CD1c-positive myeloid dendritic cell (primary cell): Measurements from ENCODE around the gene ENKUR.
"Not testable (repeated sequence)": the region's sequence is repeated elsewhere in the genome, so short reads cannot be mapped to it uniquely, and the experiment has no call there.

Experiments
- DNase-seq: peaks from one replicate; pipeline ENCODE4 v3.0.0-alpha.2; 2016; ENCODE audit errors: extremely low spot score

ENKUR gene

DNA sequence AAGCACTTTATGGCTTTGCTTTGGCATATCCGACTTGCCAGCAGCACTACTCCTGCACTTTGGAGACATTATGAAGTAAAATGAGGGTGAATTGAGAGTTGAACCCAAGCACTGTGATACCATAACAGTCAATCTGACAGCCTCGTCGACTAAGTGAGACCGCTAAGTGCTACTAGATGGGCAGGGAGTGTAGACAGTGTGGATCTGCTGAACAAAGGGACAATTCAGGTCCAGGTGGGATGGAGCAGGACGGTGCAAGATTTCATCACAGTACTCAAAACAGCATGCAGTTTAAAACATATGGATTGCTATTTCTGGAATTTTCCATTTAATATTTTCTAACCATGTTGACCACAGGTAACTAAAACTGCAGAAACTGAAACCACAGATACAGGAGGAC lies 42.8 kb downstream of the ENKUR start:
- no peak for DNase-seq

DNA sequence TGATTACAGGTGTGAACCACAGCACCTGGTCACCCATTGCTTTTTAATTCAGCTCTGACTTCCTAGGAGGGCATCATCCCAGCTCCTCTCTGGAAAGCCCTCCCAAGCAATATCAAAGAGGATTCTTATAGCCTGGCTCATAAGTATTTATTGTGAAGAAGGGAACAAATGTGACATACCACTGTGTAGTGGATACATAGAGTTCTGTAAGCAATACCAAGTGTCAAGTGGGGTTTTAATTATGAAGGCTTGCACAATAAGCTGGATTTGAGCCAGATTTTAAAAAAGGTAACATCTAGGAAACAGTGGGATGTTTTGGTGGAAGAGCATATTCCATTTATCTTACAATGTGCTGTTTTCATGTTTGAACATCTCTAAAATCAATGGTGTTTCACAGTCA lies 44.6 kb downstream of the ENKUR start:
- DNase-seq: no peak

DNA sequence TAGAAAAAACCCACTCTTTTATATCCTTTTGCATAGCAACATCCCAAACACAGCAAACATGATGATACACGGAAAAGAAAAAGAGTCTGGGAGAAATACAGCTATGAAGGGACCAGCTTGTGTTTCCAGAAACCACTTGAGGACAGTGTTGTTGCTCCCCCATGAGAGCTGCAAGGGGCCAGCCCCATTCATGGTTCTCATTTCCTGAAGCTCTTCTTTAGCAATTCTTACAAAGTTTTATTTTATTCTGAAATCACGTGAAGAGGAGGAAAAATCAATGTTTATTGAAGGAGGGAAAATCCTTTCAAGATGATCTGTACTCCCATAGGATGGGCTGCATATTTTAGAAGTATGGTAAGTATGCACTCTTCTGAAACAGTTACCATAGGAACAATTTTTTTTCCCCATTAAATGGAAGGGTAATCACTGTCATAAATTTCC lies 46.1 kb downstream of the ENKUR start:
- no peak for DNase-seq

DNA sequence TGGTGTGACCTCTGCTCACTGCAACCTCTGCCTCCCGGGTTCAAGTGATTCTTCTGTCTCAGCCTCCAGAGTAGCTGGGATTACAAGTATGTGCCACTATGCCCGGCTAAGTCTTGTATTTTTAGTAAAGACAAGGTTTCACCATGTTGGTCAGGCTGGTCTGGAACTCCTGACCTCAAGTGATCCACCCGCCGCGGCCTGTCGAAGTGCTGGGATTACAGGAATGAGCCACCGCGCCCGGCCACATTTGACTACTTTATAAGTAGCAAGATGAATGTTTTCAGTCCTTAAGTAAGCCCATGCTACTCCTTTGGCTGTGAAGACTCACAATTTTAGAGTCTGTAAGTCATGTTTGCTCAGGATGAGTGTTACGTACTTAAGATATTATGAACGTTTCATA lies 47.0 kb downstream of the ENKUR start:
- DNase-seq: not testable (repeated sequence)

- no peak for DNase-seq
These were observed 47.6 kb downstream of the ENKUR start for GRCh38 chr10:24968349-24968748.

DNA sequence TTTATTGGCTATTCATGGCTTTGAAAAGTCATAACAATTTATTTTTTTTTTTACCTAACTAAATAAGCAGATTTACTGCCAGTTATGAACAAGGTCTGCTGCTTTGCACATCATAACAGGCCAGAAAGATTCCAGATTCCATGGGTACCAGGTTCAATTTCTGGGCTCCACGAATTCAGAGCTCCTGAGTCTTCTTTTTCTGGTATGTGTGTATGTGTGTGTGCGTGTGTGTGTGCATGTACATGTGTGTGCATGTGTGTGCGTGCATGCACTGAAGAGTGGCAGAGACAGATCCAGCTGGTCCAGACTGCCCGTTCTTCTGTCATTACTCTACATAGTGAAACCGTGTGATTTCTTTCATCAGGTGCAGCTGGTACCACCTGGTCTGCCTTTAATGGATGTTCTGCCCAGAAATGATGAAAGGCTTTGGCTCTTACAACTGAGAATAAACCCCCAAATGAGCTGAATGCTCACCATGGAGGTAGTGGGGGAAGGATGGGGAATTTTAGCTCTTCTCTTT lies 48.9 kb downstream of the ENKUR start:
- no peak for DNase-seq

DNA sequence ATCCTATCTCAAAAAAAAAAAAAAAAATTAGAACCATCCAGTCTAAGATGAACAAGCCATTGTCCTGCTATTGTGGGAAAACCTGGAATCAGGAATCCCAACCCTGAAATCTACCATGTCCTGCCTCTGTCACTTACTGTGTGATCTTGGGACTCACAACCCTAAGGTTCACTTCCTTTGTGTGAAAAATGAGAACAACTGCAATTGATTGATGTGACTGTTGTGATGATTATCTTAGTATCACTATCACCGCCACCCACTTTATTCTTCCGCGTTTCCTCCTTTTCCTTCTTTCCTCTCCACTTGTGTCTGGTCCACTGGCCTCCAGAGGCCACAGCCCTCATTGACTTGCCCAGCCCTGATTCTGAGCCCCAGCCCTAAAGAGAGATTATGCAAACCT lies 50.9 kb downstream of the ENKUR start:
- no peak for DNase-seq

GRCh38 chr10:24963521-24964041 lies 52.4 kb downstream of the ENKUR start:
- DNase-seq: no peak

DNA sequence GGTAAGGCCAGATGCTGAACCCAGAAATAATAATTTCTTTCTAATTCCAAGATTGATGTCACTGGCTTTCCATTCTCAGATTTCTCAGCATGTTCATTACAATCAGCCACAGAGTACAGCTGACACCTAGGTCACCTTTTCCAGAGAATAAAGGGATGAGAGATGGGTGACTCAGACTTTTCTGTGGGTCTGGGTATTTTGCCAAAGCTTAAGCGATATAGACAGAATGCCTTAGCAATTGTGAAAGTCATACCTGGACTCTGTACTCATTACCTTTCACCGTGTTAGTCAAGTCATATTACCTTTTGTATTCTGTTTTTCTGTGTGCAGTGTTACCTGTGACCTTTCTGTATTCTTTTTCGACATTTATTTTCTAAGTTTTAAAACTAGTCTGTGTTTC lies 53.0 kb downstream of the ENKUR start:
- DNase-seq: no peak

GRCh38 chr10:24961582-24961981 lies 54.4 kb downstream of the ENKUR start:
- no peak for DNase-seq

GRCh38 chr10:24959382-24959730 lies 56.6 kb downstream of the ENKUR start:
- DNase-seq: no peak

GRCh38 chr10:24958721-24959381 lies 57.1 kb downstream of the ENKUR start:
- DNase-seq: no peak

DNA sequence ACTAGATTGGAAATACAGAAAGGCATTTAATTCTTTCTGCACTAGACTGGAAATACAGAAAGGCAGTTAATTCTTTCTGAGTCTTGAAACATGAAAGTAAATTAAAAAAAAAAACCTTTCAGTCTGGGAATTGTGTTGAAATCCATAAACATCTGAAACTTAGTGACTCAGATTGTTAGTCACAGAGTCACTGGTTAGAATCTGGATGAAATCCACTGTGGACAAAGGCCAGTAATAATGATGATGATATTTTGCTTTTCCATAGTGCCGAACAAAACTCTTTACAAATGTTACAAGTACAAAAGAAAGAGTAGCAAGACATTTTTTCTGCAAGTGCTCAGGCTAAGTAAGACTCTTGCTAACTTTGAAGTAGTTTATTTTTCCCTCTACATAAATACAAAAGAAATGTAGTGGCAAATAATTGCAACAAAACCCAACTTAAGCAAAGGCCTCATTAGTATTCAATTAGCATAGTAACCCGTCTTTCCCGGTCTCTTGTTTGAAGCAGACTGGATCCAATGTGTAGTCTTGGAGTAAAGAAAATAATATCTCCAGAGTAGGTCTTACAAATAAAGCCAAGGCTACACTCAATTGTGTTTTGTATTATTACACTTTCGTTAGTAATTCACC lies 57.8 kb downstream of the ENKUR start:
- DNase-seq: no peak

- DNase-seq: not testable (repeated sequence)
These were observed 58.3 kb downstream of the ENKUR start for GRCh38 chr10:24957624-24958051.

- no peak for DNase-seq
These were observed 62.3 kb downstream of the ENKUR start for GRCh38 chr10:24953675-24954074.

DNA sequence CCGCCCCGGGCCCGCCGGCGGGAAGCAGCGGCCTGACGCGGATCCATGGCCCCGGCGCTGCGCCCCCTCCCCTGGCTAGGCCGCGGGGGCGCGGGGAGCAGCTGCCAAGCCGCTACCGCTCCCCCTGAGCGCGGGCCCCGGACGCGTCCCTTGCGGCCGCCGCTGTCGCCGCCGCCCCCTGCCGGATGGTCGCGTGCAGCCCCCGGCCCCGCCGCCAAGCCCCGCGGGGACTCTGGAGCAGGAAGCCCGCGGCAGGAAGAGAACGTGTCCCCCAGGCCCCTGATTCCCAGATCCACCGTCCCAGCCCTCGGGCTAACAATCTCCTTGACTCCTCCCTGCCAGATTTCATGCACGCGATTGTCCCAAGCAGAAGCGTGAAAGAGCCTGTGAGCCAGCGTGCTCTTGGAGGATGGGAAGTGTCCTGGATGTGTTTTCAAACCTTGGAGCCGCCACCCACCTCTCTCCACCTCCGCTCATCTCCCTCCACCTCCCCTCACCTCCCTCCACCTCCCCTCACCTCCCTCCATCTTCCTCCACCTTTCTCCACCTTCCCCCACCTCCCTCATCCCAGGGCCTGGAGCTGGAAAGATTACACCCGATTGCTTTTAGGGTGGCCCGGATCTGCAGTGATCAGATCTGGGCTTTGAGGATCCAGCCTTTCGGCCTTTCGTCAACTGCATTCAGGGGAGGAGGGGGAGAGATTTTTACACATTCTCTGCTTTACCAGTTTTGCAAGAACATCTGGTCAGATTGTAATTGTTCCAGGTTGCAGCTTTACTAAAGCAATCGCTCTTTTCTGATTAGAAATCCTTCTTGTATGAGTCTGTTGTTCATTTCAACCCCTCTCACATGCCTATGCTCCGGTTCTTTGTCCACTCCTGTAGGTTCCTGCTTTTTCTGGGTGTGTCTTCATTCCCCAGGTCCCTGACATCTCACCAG lies 63.0 kb downstream of the ENKUR start:
- peak; percentile 23 for DNase-seq

DNA sequence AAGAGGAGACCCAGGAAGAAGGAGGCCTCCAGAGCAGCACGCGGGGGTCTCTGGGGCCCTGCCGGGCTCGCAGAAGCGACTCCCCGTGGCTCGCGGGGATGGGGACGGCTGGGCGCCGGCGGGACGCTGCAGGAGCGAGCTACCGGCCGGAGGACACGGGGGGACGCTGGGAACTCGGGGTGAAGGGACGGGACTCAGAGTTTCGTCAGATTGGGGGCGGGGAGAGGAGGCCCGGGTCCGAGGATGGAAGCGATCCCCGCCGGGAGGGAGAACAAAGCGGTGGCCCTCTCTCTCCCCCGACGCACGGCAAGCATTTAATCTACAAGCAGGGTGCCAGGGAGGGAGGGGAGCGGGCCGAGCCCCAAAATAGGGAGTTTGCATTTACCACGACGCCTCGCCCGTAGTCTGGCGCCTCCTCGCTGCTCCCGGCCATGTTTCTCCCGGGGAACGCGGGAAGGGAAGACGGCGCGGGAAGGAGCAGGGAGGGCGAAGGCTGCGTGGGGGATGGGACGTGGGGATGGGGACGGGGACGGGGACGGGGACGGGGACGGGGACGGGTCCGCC lies 63.7 kb downstream of the ENKUR start, which contains the start of gene PRTFDC1:
Gene PRTFDC1 (minus strand): TSS at position 464 of the 564 bp plus-strand sequence. CDS start 31 bp downstream, at position 433.
- no peak for DNase-seq

GRCh38 chr10:24951201-24952142 lies 64.5 kb downstream of the ENKUR start:
- DNase-seq: no peak

GRCh38 chr10:24950439-24950838 lies 65.5 kb downstream of the ENKUR start:
- no peak for DNase-seq

DNA sequence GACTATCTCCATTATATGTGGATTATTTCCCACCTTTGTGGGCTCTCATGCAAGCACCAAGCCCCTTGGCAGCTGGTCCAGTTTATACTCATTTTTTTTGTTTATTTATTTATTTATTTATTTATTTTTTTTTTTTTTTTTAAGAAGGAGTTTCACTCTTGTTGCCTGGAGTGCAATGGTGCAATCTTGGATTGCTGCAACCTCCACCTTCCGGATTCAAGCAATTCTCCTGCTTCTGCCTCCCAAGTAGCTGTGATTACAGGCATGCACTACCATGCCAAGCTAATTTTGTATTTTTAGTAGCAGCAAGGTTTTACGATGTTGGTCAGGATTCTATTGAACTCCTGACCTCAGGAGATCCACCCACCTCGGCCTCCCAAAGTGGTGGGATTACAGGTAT lies 66.3 kb downstream of the ENKUR start:
- DNase-seq: no peak
